Ammon's horn (tissue), 1 donor: ENCODE results near the gene KRTAP5-2.

Source experiments
- DNase-seq: peaks from one replicate; pipeline ENCODE4 v3.0.0-alpha.2; 2016; ENCODE audit warnings: low spot score

Gene KRTAP5-2

GRCh38 chr11:1555713-1556153 is 42.4 kb downstream of the KRTAP5-2 start:
- DNase-seq, result no peak

GRCh38 chr11:1554981-1555712 is 42.9 kb downstream of the KRTAP5-2 start:
- no peak for DNase-seq

GRCh38 chr11:1553808-1554594 is 44.1 kb downstream of the KRTAP5-2 start:
- DNase-seq, result no peak

GRCh38 chr11:1549338-1550330 is 48.5 kb downstream of the KRTAP5-2 start:
- peak; percentile 86 for DNase-seq

GRCh38 chr11:1548221-1549070 is 49.6 kb downstream of the KRTAP5-2 start:
- DNase-seq, result peak; percentile 43

- no peak for DNase-seq
Measured at GRCh38 chr11:1547467-1548098, 50.5 kb downstream of the KRTAP5-2 start.
